GM18502 (cell line): ENCODE data around the gene CLIP4.
"Not testable (repeated sequence)": the region's sequence is repeated elsewhere in the genome, so short reads cannot be mapped to it uniquely, and the experiment has no call there.

Experiments
- ATAC-seq: cut with Tn5 transposase; IDR thresholded peaks from one replicate; pipeline ENCODE4 v1.9.1; 2021; ENCODE audit warnings: mild to moderate bottlenecking; ENCODE audit not compliant: unreplicated experiment, poor library complexity

The CLIP4 gene

GRCh38 chr2:29100564-29100963 is 14.7 kb upstream of the CLIP4 start:
- no peak for ATAC-seq

- ATAC-seq: no peak
These were observed 10.5 kb upstream of the CLIP4 start for GRCh38 chr2:29104688-29105087.

- no peak for ATAC-seq
These were observed 9.8 kb upstream of the CLIP4 start for GRCh38 chr2:29105375-29105774.

GRCh38 chr2:29106256-29106655 is 9.0 kb upstream of the CLIP4 start:
- no peak for ATAC-seq

- no peak for ATAC-seq
These were observed 8.2 kb upstream of the CLIP4 start for GRCh38 chr2:29106980-29107388.

GRCh38 chr2:29107547-29107946 is 7.7 kb upstream of the CLIP4 start:
- not testable (repeated sequence) for ATAC-seq

GRCh38 chr2:29108225-29108624 is 7.0 kb upstream of the CLIP4 start:
- ATAC-seq: no peak

GRCh38 chr2:29109246-29109645 is 6.0 kb upstream of the CLIP4 start:
- ATAC-seq: no peak

- ATAC-seq: peak; percentile 49
These were observed 4.2 kb upstream of the CLIP4 start for GRCh38 chr2:29110916-29111535.

- no peak for ATAC-seq
These were observed 2.8 kb upstream of the CLIP4 start for GRCh38 chr2:29112379-29112778.

GRCh38 chr2:29113027-29113686 is 2.1 kb upstream of the CLIP4 start:
- ATAC-seq: no peak

GRCh38 chr2:29113891-29114321 is 1.3 kb upstream of the CLIP4 start:
- no peak for ATAC-seq

- no peak for ATAC-seq
These were observed 649 bp upstream of the CLIP4 start for GRCh38 chr2:29114586-29114945.

GRCh38 chr2:29115797-29116781 is 874 bp downstream of the CLIP4 start:
- peak; percentile 52 for ATAC-seq

- ATAC-seq: no peak
These were observed 2.6 kb downstream of the CLIP4 start for GRCh38 chr2:29117636-29118303.

GRCh38 chr2:29119211-29119610 is 4.0 kb downstream of the CLIP4 start:
- no peak for ATAC-seq

GRCh38 chr2:29120846-29121245 is 5.6 kb downstream of the CLIP4 start:
- no peak for ATAC-seq

- ATAC-seq: no peak
These were observed 8.6 kb downstream of the CLIP4 start for GRCh38 chr2:29123617-29124349.

GRCh38 chr2:29124504-29124903 is 9.3 kb downstream of the CLIP4 start:
- ATAC-seq: no peak
